ENCODE measurements around the gene PIGP. TPM values are rescaled to one million over a fixed set of nuclear protein-coding genes. Genes with fewer than 3 reads are reported as not detected.

PIGP gene
- total and polyA plus RNA-seq, 2 of the 13 experiments (the other 11 are each of a cell fraction or from before 2014, with no cell fraction given): 14.8 to 33.4 TPM

GRCh38 chr21:37072274-37072987 lies 440 bp downstream of the PIGP start (continued):
- TF ChIP-seq ZNF503 (CRISPR knock-in tag; IDR thresholded peaks at IDR 0.05) (peak; percentile 54; the same call in 1 of the 2 replicates), HCFC1 (IDR thresholded peaks at IDR 0.05; ENCODE audit: low read depth, low read length) (no peak), TOE1 (CRISPR knock-in tag; IDR thresholded peaks at IDR 0.05) (no peak), HOMEZ (CRISPR knock-in tag; IDR thresholded peaks at IDR 0.05; ENCODE audit: low read depth) (no peak), ZNF513 (CRISPR knock-in tag; conservative IDR thresholded peaks at IDR 0.05) (no peak), ZNF629 (CRISPR knock-in tag; conservative IDR thresholded peaks at IDR 0.05) (0 out of 2 replicates have a peak, but pooled peaks have one; percentile 14), KMT2B (CRISPR knock-in tag; IDR thresholded peaks at IDR 0.05) (peak; percentile 68; the same call in 1 of the 2 replicates), NFIB (CRISPR knock-in tag; IDR thresholded peaks at IDR 0.05; ENCODE audit: borderline replicate concordance) (no peak), ZNF770 (CRISPR knock-in tag; IDR thresholded peaks at IDR 0.05) (peak; percentile 67; the same call in 1 of the 2 replicates), MXD1 (CRISPR knock-in tag; IDR thresholded peaks at IDR 0.05) (peak; percentile 14; the same call in 1 of the 2 replicates), HMGA1 (CRISPR knock-in tag; conservative IDR thresholded peaks at IDR 0.05) (no peak), SPEN (CRISPR knock-in tag; IDR thresholded peaks at IDR 0.05; ENCODE audit: low read depth) (no peak), HNF4A (CRISPR knock-in tag; IDR thresholded peaks at IDR 0.05) (no peak), TFDP1 (CRISPR knock-in tag; IDR thresholded peaks at IDR 0.05; ENCODE audit: borderline replicate concordance) (peak; percentile 28; the same call in 1 of the 2 replicates), ZNF263 (CRISPR knock-in tag; IDR thresholded peaks at IDR 0.05) (peak; percentile 2; the same call in 1 of the 2 replicates), HNRNPUL1 (IDR thresholded peaks at IDR 0.05; ENCODE audit: low read depth, low read length) (no peak), ZNF331 (CRISPR knock-in tag; IDR thresholded peaks at IDR 0.05) (no peak)
